GM12892 (cell line): ENCODE data around the gene OR7G2.
"Not testable (repeated sequence)": the region's sequence is repeated elsewhere in the genome, so short reads cannot be mapped to it uniquely, and the experiment has no call there.

Experiments used
- POLR2A ChIP-seq: IDR thresholded peaks from 2 replicates; pipeline ENCODE4 v1.6.1; 2011; ENCODE audit warnings: low read depth, low read length, control low read depth
- POLR2AphosphoS5 ChIP-seq: IDR thresholded peaks from 2 replicates; pipeline ENCODE4 v1.6.1; 2011; ENCODE audit warnings: low read depth, low read length, control low read depth
- TAF1 ChIP-seq: IDR thresholded peaks from 2 replicates; pipeline ENCODE4 v1.6.1; 2011; ENCODE audit warnings: low read depth, mild to moderate bottlenecking, control low read depth, low read length, borderline replicate concordance

- TF ChIP-seq POLR2A, TAF1, POLR2AphosphoS5: not testable (repeated sequence)
Observed at GRCh38 chr19:9071720-9072119, 35.6 kb downstream of the OR7G2 start.
